Stimulated activated memory B cell treated with anti-CD40 and anti-IgM and Interleukin-4, amounts not matched to agents 10 μg/mL and 1 μg/mL and 100 μg/mL, for 72 hours (primary cell): ENCODE results near the gene MAP4.

Source experiments
- ATAC-seq: fragments of 150-1000 bp; cut with Tn5 transposase; 2 replicates; pipeline ENCODE4 v1.10.0; 2021
- H3K27ac Mint-ChIP-seq: one replicate; pipeline ENCODE4 v1.8.0; 2022; ENCODE audit warnings: mild to moderate bottlenecking, mixed read lengths
- H3K27me3 Mint-ChIP-seq: one replicate; pipeline ENCODE4 v1.8.0; 2022; ENCODE audit warnings: mixed read lengths
- H3K36me3 Mint-ChIP-seq: one replicate; pipeline ENCODE4 v1.8.0; 2022; ENCODE audit warnings: mixed read lengths
- H3K4me1 Mint-ChIP-seq: one replicate; pipeline ENCODE4 v1.8.0; 2022; ENCODE audit warnings: mixed read lengths
- H3K4me3 Mint-ChIP-seq: one replicate; pipeline ENCODE4 v1.8.0; 2022; ENCODE audit warnings: mild to moderate bottlenecking, moderate library complexity, mixed read lengths
- H3K9me3 Mint-ChIP-seq: one replicate; pipeline ENCODE4 v1.8.0; 2022; ENCODE audit warnings: mixed read lengths

MAP4 gene

DNA sequence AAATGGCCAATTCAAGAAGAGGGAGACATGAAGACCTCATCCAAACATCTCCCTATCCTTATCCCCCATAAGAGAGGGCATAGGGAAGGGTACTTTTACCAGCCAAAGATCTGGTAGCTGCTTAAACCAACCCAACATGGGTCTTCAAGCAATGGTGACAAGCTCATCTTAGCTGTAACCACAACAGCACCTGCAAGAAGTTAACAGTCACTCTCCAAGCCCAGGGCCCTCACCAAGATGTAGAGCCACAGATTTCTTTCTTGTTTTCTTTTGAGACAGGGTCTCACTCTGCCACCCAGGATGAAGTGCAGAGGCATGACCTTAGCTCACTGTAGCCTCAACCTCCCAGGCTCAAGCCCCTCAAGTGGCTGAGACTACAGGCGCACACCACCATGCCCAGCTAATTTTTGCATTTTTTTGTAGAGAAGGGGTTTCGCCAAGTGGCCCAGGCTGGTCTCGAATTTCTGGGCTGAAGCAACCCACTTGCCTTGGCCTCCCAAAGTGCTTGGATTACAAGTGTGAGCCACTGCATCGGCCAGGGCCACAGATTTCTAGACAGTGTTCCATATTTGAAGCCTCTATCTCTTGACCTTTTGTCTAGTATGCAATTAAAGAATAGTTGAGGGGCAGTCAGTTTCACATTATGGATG is 156.1 kb downstream of the MAP4 start:
- H3K27me3 Mint-ChIP-seq, result no peaks in the 10 kb centered on the region
- H3K4me1 Mint-ChIP-seq, result no peaks in the 10 kb centered on the region
- no peak overlapping the region for H3K27ac Mint-ChIP-seq
- H3K4me3 Mint-ChIP-seq, result no peak overlapping the region
- ATAC-seq, result no peak
- peaks cover 26% of the 10 kb centered on the region for H3K36me3 Mint-ChIP-seq
- H3K9me3 Mint-ChIP-seq, result no peaks in the 10 kb centered on the region

DNA sequence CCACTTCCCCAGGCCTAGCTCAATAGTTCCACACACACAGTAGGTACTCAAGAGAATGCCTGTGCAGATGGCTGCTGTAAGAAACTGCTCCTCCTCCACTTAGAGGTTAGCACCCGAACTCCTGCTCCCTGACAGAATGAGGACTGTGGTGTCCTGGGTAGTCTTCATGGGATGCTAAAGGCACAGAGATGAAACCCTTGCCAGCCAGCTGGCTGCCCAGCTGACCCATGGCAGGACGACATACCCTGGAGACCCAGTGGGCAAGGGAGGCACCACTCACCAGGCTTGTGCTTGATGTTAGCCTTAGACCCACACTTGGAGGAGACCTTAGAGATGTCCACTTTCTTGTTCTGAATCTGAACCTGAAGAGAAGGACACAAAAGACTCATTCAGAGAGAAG is 159.1 kb downstream of the MAP4 start:
- no peak overlapping the region for H3K4me3 Mint-ChIP-seq
- H3K27ac Mint-ChIP-seq, result no peak overlapping the region
- H3K27me3 Mint-ChIP-seq, result no peaks in the 10 kb centered on the region
- H3K4me1 Mint-ChIP-seq, result no peaks in the 10 kb centered on the region
- no peak for ATAC-seq
- H3K9me3 Mint-ChIP-seq, result no peaks in the 10 kb centered on the region
- peaks cover 48% of the 10 kb centered on the region for H3K36me3 Mint-ChIP-seq

DNA sequence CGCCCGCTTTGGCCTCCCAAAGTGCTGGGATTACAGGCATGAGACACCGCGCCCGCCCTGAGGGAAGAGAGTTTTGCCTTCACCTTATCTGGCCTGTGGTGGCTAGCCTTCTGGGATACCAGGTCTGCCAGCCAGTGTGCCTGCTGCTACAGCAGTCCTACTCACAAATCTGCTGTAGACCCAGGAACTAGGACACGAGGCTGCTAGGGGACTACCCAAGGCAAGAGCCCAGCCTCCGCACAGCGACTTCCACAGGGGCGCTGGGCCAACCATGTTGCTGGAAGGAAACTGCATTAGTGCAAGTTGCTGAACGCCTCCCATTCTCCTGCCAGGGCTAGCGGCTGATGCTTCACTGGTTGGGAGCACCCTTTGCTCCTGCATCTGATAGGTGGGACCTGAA is 159.5 kb downstream of the MAP4 start:
- Mint-ChIP-seq H3K36me3 (peaks cover 49% of the 10 kb centered on the region), H3K27ac (no peak overlapping the region), H3K27me3 (no peaks in the 10 kb centered on the region), H3K9me3 (no peaks in the 10 kb centered on the region), H3K4me3 (no peak overlapping the region), H3K4me1 (no peaks in the 10 kb centered on the region)
- ATAC-seq, result no peak

DNA sequence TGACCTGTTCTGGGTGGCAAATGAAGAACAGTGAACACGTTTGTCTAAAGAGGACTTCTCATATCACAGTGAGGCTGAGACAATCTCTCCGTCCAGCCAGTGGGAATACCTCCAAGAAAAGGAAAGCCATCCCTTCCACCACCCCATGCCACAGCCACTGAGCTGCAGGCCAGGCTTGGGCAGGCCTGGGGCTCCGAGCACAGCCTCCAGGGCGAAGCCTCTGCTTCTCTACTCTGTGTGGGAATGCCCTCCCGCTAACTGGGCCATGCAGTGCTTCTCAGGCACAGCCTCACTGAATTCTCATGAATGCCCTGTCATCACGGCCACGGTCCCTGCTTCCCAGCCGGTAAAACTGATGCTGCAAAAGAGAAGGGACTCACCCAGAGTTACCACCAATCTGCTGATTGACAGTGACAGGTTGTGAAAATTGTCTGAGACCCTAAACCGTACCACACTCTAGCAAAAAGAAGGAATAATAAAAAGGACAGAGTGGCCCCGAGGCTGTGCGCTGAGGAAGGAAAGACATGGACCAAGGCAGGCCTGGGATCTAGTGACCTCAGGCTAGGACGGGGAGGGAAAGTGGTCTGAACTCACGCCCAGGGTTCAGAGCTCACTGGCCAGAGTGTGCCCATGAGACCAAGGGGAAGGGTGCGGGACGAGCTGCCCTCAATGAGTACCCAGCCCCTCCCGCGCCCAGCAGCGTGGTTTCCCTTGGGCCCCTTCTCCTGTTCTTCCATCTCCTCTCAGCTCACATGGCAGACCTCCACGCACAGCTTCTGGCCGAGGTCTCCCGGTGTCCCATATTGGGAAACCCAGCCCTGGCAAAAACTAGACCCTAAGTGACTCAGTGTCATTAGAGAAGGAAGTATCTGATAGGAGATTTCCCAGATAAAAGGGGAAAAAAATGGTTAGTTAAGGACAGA is 160.5 kb downstream of the MAP4 start:
- no peaks in the 10 kb centered on the region for H3K4me1 Mint-ChIP-seq
- H3K9me3 Mint-ChIP-seq, result no peaks in the 10 kb centered on the region
- peaks cover 49% of the 10 kb centered on the region for H3K36me3 Mint-ChIP-seq
- no peak overlapping the region for H3K27ac Mint-ChIP-seq
- no peak overlapping the region for H3K4me3 Mint-ChIP-seq
- H3K27me3 Mint-ChIP-seq, result no peaks in the 10 kb centered on the region
- ATAC-seq, result no peak

DNA sequence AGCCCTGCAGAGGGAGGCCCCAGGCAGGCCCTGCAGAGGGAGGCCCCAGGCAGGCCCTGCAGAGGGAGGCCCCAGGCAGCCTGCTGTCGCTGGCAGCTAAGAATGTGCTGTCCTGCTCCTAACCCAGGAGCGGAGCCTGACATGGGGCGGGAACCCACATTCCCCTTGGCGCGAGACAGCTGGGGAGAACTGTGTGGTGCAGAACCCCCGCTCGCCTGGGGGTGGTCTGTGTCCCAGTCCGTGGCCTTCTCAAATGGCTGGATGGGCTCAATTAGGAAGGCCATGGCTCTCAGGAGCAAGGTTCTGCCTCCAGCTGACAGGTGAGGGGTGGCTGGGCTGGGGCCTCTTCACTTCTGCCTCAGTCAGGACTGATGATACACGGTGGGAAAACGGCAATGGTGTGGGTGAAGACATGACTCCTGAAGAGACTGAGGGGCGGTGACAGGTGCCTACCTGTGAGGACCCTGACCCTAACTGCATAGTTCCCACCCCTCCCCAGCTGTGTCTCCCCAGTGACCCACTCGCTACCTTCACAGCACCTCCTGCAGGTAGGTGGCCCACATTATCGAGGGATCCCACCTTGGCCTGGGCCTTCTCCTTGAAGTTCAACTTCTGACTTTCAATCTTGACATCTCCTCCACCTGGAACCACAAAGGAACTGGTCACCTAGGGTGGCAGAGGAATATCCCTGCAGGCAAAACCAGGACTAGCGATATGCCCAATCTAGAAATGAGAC is 161.3 kb downstream of the MAP4 start:
- H3K36me3 Mint-ChIP-seq, result peaks cover 48% of the 10 kb centered on the region
- no peaks in the 10 kb centered on the region for H3K4me1 Mint-ChIP-seq
- no peak for ATAC-seq
- no peaks in the 10 kb centered on the region for H3K27me3 Mint-ChIP-seq
- H3K27ac Mint-ChIP-seq, result no peak overlapping the region
- H3K4me3 Mint-ChIP-seq, result no peak overlapping the region
- no peaks in the 10 kb centered on the region for H3K9me3 Mint-ChIP-seq

DNA sequence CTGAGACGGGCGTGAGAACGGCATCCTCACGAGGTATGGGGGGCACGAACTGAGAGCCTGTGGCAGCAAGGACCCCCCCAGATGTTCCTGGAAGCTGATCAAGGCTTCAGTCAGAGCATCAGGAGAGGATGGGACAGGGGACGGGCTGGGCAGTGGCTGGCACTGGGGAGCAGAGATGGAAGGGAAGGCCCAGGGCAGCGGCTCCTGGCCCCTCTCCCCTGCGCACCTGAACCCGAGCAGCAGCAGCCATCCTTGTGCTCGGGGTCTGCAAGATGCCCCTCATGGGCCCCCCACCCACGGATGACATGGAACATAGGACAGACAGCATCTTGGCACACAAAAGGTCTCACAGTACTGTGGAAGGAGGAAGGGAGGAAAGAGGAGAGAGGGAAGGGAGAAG is 161.9 kb downstream of the MAP4 start:
- Mint-ChIP-seq H3K4me1 (no peaks in the 10 kb centered on the region), H3K4me3 (no peak overlapping the region), H3K9me3 (no peaks in the 10 kb centered on the region), H3K27me3 (no peaks in the 10 kb centered on the region), H3K27ac (peak overlapping the region; percentile 60), H3K36me3 (peaks cover 50% of the 10 kb centered on the region)
- ATAC-seq, result peak; percentile 5

DNA sequence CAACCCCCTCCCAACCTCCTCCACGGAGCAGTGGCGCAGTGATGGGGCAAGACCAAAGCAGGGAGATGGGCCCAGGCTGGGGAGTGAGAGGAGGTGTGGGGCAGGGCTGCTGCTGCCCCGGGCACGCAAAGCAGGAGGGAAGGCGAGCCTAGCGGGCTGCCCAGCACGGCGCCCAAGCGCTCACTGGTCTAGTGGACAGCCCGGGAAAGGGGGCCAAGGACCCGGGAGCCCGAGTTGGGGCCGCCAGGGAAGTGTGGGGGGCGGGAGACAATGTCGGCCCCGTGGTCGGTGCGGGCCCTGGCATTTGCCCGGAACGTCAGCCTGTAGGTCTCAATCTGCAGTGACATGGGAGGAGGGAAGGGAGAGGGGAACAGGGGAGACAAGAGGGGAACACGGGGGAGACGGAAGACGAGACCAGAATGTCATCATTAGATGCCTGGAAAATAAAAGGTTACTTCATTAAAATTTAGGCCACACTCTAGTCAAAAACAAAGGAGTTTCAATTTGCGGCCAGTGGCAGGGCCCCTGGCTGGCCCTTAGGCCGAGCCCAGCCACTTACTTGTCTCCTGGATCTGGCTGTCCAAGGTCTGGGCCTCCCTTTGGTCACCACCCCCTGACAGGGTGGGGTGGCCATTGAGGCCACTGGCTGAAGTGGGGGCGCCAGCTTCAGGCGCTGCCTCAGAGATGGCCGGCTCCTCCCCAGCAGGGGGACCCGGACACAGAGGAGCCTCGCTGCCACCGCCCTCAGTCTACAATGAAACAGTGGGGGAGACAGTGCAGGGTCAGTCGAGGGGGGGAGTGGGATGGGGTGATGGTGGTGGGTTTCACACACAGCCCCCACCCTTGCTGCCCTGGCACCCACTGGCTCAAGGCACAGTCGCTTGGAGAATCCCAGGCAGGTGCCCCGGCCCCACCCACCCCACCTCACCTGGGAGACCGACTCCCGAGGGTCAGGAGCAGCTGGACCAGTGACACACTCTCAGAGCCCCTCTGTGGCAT is 163.3 kb downstream of the MAP4 start:
- H3K27ac Mint-ChIP-seq, result peak overlapping the region; percentile 11
- H3K9me3 Mint-ChIP-seq, result no peaks in the 10 kb centered on the region
- H3K4me1 Mint-ChIP-seq, result no peaks in the 10 kb centered on the region
- no peaks in the 10 kb centered on the region for H3K27me3 Mint-ChIP-seq
- ATAC-seq, result no peak
- H3K4me3 Mint-ChIP-seq, result no peak overlapping the region
- peaks cover 55% of the 10 kb centered on the region for H3K36me3 Mint-ChIP-seq

DNA sequence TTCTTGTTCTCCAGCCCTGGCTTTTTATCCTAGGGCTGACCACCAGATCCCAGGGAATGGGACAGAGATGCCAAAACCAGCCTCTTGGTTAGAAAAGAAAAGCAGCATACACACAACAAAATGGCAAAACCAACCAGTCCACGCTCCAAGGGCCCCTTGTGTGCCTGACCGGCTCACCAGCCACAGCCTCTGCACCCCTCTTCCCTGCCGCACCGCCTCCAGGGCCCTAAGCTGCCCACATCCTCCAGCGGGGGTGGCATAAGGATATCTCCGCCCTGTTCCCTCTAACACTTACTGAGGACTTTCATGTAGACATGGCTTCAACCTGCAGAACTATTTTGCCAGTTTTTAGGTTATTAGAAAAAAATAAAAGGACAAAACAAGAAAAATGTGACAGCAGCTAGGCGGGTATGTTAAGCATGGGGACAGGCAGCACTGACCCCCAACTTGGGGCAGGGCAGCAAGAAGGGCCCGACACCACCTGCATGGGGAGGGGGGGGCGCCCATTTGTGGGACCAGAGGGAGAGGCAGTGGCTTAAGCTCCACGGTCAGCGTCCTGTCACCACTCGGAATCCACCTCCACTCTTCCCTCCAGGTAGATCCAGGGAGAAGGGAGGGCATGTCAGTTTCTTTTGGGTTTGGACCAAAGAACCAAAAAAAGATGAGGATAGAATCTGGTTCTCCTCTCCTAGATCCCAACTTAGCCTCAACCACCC is 164.2 kb downstream of the MAP4 start:
- Mint-ChIP-seq H3K36me3 (peaks cover 58% of the 10 kb centered on the region), H3K4me3 (no peak overlapping the region), H3K27me3 (no peaks in the 10 kb centered on the region), H3K27ac (peak overlapping the region; percentile 11), H3K9me3 (no peaks in the 10 kb centered on the region), H3K4me1 (no peaks in the 10 kb centered on the region)
- ATAC-seq, result no peak

DNA sequence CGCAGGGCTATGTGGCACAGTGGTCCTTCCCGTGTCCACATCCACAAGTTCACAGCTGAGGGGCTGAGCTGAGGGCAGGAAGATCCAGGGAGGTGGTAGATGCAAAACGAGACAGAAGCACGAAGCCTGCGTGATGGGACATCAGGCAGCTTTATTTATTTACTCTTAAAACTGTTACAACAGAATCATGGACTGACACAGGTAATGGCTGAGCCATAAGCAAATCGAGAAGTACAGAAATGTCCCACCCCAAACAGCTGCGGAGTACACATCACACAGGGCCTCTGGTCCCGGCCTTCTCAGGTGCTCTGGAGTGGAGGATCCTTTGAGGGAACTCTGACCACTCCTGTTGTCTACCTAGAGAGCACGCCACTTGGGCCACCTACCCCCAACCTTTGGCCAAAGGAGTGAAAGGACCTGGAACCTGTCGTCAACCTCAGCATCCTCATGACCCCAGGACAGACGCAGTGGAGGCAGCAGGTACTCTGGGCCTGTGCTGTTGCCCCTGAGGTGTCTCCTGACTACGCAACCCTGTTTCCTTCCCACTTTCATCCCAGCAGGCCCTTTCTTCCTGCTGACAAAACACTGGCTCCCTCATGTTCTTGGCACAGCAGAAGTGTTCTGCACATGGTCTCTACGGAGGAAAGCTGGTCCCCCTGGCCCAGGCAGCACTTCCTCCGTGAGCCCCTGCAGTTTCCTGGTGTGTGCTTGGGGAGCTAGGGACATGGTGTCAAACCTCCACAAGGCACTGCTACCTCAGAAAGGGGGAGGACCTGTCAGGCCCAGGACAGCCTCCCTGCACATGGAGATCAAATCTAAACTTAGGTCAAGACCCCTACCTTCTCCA is 165.4 kb downstream of the MAP4 start:
- no peak for ATAC-seq
- Mint-ChIP-seq H3K36me3 (peaks cover 68% of the 10 kb centered on the region), H3K4me1 (no peaks in the 10 kb centered on the region), H3K27me3 (no peaks in the 10 kb centered on the region), H3K9me3 (no peaks in the 10 kb centered on the region), H3K4me3 (no peak overlapping the region), H3K27ac (peak overlapping the region; percentile 15)

DNA sequence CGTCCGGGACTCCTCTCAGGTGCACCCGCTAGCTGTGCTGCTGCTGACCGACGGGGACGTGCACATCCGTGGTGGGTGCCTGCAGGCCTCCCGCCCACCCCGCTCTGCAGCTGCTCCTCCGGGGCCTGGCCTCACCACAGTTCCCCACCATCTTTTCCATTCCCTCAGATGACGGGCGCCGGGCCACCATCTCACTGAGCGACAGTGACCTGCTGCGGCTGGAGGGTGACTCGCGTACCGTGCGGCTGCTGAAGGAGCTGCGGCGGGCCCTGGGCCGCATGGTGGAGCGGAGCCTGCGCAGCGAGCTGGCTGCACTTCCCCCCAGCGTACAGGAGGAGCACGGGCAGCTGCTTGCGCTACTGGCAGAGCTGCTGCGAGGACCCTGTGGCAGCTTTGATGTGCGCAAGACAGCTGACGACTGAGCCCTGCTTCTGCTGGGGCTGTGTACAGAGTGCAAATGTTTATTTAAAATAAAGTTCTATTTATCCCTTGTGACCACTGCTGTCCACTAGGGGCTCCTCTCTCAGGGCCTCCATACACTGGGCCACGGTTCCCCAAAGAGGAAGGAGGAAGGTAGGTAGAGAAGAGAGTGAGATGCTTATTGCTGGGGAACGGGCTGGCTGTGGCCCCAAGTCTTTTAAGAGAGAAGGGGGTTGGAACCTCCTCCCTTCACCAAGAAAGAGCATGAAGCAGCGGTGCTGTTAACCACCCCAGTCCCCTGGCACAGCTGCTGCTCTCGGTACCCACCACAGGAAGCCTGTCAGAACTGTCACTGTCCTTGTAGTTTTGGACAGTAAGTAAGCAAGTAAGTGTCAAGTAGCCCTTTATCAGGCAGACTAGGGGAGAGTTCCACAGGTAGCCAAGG is 166.3 kb downstream of the MAP4 start:
- H3K4me3 Mint-ChIP-seq, result no peak overlapping the region
- H3K9me3 Mint-ChIP-seq, result no peaks in the 10 kb centered on the region
- peak; percentile 46 for ATAC-seq
- H3K27ac Mint-ChIP-seq, result peak overlapping the region; percentile 15
- H3K4me1 Mint-ChIP-seq, result no peaks in the 10 kb centered on the region
- H3K36me3 Mint-ChIP-seq, result peaks cover 63% of the 10 kb centered on the region
- H3K27me3 Mint-ChIP-seq, result no peaks in the 10 kb centered on the region

DNA sequence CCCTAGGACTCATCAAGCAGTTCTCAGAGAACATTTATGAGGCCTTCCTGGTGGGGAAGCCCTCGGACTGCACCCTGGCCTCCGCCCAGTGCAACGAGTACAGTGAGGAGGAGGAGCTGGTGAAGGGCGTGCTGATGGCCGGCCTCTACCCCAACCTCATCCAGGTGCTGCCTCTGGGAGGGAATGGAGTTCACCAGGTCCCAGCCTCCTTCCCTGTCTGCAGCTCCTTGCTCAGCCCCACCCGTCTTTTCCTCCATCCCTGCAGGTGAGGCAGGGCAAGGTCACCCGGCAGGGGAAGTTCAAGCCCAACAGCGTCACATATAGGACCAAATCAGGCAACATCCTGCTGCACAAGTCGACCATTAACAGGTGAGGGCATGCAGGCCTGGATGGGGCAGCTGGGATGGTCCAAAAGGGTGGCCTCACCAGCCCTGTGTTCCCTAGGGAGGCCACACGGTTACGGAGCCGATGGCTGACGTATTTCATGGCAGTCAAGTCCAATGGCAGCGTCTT is 167.0 kb downstream of the MAP4 start:
- peaks cover 63% of the 10 kb centered on the region for H3K36me3 Mint-ChIP-seq
- no peak overlapping the region for H3K27ac Mint-ChIP-seq
- no peaks in the 10 kb centered on the region for H3K4me1 Mint-ChIP-seq
- H3K4me3 Mint-ChIP-seq, result no peak overlapping the region
- no peaks in the 10 kb centered on the region for H3K27me3 Mint-ChIP-seq
- no peak for ATAC-seq
- H3K9me3 Mint-ChIP-seq, result no peaks in the 10 kb centered on the region

DNA sequence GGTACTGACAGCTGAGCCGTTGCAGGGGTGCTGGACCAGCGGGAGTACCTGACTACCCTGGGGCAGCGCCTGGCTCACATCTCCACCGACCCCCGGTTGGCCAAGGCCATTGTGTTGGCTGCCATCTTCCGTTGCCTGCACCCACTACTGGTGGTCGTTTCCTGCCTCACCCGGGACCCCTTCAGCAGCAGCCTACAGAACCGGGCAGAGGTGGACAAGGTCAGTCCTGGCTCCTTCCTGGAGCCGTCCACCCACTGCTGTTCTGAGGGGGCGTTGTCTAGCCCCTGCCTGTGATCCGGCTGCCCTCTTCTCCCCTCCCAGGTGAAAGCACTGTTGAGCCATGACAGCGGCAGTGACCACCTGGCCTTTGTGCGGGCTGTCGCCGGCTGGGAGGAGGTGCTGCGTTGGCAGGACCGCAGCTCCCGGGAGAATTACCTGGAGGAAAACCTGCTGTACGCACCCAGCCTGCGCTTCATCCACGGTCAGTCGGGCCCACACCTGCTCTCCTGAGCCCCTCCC is 167.6 kb downstream of the MAP4 start:
- no peaks in the 10 kb centered on the region for H3K4me1 Mint-ChIP-seq
- peaks cover 63% of the 10 kb centered on the region for H3K36me3 Mint-ChIP-seq
- no peak overlapping the region for H3K27ac Mint-ChIP-seq
- no peak for ATAC-seq
- H3K9me3 Mint-ChIP-seq, result no peaks in the 10 kb centered on the region
- no peak overlapping the region for H3K4me3 Mint-ChIP-seq
- no peaks in the 10 kb centered on the region for H3K27me3 Mint-ChIP-seq
